HepG2 (cell line): ENCODE measurements around the gene ACBD6. TPM values are rescaled to one million over a fixed set of nuclear protein-coding genes. Genes with fewer than 3 reads are reported as not detected.

Experiments
- BHLHE40 ChIP-seq: IDR thresholded peaks from 2 replicates; pipeline ENCODE4 v1.6.1; 2011; ENCODE audit warnings: low read length, improper control_type of control experiment
- GPN1 ChIP-seq: sonication (generic); formaldehyde crosslinking; IDR thresholded peaks from 2 replicates; pipeline ENCODE4 v1.5.1; 2020; ENCODE audit warnings: missing genetic modification reagents, borderline replicate concordance
- KAT7 ChIP-seq: IDR thresholded peaks from 2 replicates; pipeline ENCODE4 v1.6.1; 2018; ENCODE audit warnings: borderline replicate concordance, missing compliant biosample characterization
- MAF1 ChIP-seq: sonication (generic); formaldehyde crosslinking; IDR thresholded peaks from 2 replicates; pipeline ENCODE4 v1.5.0; 2020; ENCODE audit warnings: missing genetic modification reagents, borderline replicate concordance
- SIN3A ChIP-seq: IDR thresholded peaks from 2 replicates; pipeline ENCODE4 v1.6.1; 2011; ENCODE audit warnings: low read depth, mild to moderate bottlenecking, control low read depth, low read length, borderline replicate concordance
- TRIM24 ChIP-seq: sonication (generic); formaldehyde crosslinking; IDR thresholded peaks from 2 replicates; pipeline ENCODE4 v1.8.0; 2022; ENCODE audit warnings: mild to moderate bottlenecking, missing genetic modification reagents
- ZBTB20 ChIP-seq: sonication (generic); formaldehyde crosslinking; IDR thresholded peaks from 2 replicates; pipeline ENCODE4 v1.8.1; 2023; ENCODE audit warnings: missing genetic modification reagents, low read depth, mild to moderate bottlenecking, borderline replicate concordance
- ZNF24 ChIP-seq: fragments of 450-650 bp; IDR thresholded peaks from 2 replicates; pipeline ENCODE4 v1.6.1; 2017; ENCODE audit warnings: antibody characterized with exemption, mild to moderate bottlenecking
- ZNF292 ChIP-seq: sonication (generic); formaldehyde crosslinking; IDR thresholded peaks from 2 replicates; pipeline ENCODE4 v1.8.1; 2022; ENCODE audit warnings: mild to moderate bottlenecking, low read depth, missing genetic modification reagents, borderline replicate concordance
- ZNF629 ChIP-seq: sonication (generic); formaldehyde crosslinking; conservative IDR thresholded peaks from 2 replicates; pipeline ENCODE4 v1.5.0; 2020; ENCODE audit warnings: missing genetic modification reagents
- ZNF724P ChIP-seq: sonication (generic); formaldehyde crosslinking; IDR thresholded peaks from 2 replicates; pipeline ENCODE4 v1.8.0; 2022; ENCODE audit warnings: missing genetic modification reagents, borderline replicate concordance
- ZNF775 ChIP-seq: sonication (generic); formaldehyde crosslinking; IDR thresholded peaks from 2 replicates; pipeline ENCODE4 v1.4.0; 2020; ENCODE audit warnings: missing genetic modification reagents, mild to moderate bottlenecking, moderate library complexity, borderline replicate concordance
- polyA plus RNA-seq, 8 experiments: library from polyadenylated mRNA; depleted of rRNA in 3 of 8; stranded (reverse) in 7 of 8; unstranded in 1 of 8; fragments of >200 nt; fragmentation: Illumina TruSeq in 4 of 8; extraction: Trizol in 4 of 8; gene quantifications; 2 replicates each; pipeline versions ENCODE4 v1.2.1 to v1.2.3, GENCODE V29; 2011 to 2016; ENCODE audit warnings: low read depth in 4 of 8, missing spikeins in 1 of 8, mixed read lengths in 1 of 8; ENCODE audit not compliant: insufficient read depth in 1 of 8
- total RNA-seq, 5 experiments: library from RNA; depleted of rRNA; stranded (reverse); fragments of >200 nt; fragmentation: Illumina TruSeq; extraction: Trizol; gene quantifications; 2 replicates each; pipeline ENCODE4 v1.2.3, GENCODE V29; 2016; ENCODE audit warnings: low read depth in 1 of 5
- TF ChIP-seq, protein P1 (sequence below): sonication (generic); formaldehyde crosslinking; IDR thresholded peaks from 2 replicates; pipeline ENCODE4 v1.4.0; 2020; ENCODE audit warnings: missing genetic modification reagents, mild to moderate bottlenecking, borderline replicate concordance
- TF ChIP-seq, protein P2 (sequence below): IDR thresholded peaks from 2 replicates; pipeline ENCODE4 v1.6.1; 2016; ENCODE audit warnings: missing compliant biosample characterization, missing genetic modification reagents, borderline replicate concordance
- TF ChIP-seq, protein P3 (sequence below): sonication (generic); formaldehyde crosslinking; IDR thresholded peaks from 2 replicates; pipeline ENCODE4 v1.5.0; 2020; ENCODE audit warnings: mild to moderate bottlenecking, missing genetic modification reagents

The ACBD6 gene
- total and polyA plus RNA-seq, 2 of the 13 experiments (the other 11 are each of a cell fraction or from before 2014, with no cell fraction given), result 33.5 to 47.2 TPM

DNA sequence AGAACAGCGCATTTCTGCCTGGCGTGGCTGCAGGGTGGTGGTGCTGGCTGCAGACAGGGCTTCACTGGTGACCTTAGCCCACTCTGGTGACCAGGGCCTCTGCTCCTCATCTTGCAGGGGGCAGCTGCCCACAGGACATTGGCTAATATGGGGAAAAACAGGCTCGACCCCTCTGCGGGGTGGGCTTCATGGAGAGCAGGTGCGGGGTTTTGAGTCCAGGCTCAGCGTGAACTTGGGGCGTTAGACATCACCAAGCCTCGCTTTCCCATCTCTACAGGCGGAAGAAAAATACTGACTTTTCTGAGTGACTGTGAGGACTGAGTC lies 247.9 kb downstream of the ACBD6 start (continued):
- TF ChIP-seq, protein P1, sequence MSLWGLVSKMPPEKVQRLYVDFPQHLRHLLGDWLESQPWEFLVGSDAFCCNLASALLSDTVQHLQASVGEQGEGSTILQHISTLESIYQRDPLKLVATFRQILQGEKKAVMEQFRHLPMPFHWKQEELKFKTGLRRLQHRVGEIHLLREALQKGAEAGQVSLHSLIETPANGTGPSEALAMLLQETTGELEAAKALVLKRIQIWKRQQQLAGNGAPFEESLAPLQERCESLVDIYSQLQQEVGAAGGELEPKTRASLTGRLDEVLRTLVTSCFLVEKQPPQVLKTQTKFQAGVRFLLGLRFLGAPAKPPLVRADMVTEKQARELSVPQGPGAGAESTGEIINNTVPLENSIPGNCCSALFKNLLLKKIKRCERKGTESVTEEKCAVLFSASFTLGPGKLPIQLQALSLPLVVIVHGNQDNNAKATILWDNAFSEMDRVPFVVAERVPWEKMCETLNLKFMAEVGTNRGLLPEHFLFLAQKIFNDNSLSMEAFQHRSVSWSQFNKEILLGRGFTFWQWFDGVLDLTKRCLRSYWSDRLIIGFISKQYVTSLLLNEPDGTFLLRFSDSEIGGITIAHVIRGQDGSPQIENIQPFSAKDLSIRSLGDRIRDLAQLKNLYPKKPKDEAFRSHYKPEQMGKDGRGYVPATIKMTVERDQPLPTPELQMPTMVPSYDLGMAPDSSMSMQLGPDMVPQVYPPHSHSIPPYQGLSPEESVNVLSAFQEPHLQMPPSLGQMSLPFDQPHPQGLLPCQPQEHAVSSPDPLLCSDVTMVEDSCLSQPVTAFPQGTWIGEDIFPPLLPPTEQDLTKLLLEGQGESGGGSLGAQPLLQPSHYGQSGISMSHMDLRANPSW (CRISPR knock-in tag), result no peak
- TF ChIP-seq, protein P2, sequence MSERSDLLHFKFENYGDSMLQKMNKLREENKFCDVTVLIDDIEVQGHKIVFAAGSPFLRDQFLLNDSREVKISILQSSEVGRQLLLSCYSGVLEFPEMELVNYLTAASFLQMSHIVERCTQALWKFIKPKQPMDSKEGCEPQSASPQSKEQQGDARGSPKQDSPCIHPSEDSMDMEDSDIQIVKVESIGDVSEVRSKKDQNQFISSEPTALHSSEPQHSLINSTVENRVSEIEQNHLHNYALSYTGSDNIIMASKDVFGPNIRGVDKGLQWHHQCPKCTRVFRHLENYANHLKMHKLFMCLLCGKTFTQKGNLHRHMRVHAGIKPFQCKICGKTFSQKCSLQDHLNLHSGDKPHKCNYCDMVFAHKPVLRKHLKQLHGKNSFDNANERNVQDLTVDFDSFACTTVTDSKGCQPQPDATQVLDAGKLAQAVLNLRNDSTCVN (CRISPR knock-in tag), result no peak
- TF ChIP-seq ZNF775 (CRISPR knock-in tag) (no peak), ZBTB20 (CRISPR knock-in tag) (no peak), MAF1 (CRISPR knock-in tag) (no peak), ZNF24 (no peak), BHLHE40 (no peak), ZNF629 (CRISPR knock-in tag) (no peak), KAT7 (CRISPR knock-in tag) (0 out of 2 replicates have a peak, but pooled peaks have one; percentile 12), GPN1 (no peak), TRIM24 (no peak), SIN3A (no peak), ZNF292 (CRISPR knock-in tag) (no peak), ZNF724P (CRISPR knock-in tag) (peak; percentile 8; the same call in 1 of the 2 replicates)
- TF ChIP-seq, protein P3, sequence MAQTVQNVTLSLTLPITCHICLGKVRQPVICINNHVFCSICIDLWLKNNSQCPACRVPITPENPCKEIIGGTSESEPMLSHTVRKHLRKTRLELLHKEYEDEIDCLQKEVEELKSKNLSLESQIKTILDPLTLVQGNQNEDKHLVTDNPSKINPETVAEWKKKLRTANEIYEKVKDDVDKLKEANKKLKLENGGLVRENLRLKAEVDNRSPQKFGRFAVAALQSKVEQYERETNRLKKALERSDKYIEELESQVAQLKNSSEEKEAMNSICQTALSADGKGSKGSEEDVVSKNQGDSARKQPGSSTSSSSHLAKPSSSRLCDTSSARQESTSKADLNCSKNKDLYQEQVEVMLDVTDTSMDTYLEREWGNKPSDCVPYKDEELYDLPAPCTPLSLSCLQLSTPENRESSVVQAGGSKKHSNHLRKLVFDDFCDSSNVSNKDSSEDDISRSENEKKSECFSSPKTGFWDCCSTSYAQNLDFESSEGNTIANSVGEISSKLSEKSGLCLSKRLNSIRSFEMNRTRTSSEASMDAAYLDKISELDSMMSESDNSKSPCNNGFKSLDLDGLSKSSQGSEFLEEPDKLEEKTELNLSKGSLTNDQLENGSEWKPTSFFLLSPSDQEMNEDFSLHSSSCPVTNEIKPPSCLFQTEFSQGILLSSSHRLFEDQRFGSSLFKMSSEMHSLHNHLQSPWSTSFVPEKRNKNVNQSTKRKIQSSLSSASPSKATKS, result no peak
- TF ChIP-seq, all 625 proteins: peak for 3
